SK-N-SH (cell line): ENCODE data around the gene RPS3A. TPM values are rescaled to one million over a fixed set of nuclear protein-coding genes. Genes with fewer than 3 reads are reported as not detected.

Experiments used
- CTCF ChIA-PET: fragments of 300-600, 350-600 bp; formaldehyde crosslinking; extraction: SDS; loops from one replicate; lab custom pipeline; 2021; lab: Yijun Ruan, JAX
- POLR2A ChIA-PET: fragments of 350-600 bp; sonication (Branson Sonifier 250); formaldehyde crosslinking; extraction: SDS; loops from one replicate; lab custom pipeline; 2020; ENCODE audit warnings: antibody characterized with exemption, inconsistent platforms; lab: Yijun Ruan, JAX
- DNase-seq: peaks from one replicate; pipeline ENCODE4 v3.0.0; 2012
- H2AFZ ChIP-seq: fragments of 200-600 bp; sonication (generic); 2 replicates; pipeline ENCODE4 v1.8.1; 2016; ENCODE audit warnings: antibody characterized with exemption, mild to moderate bottlenecking, low read depth
- H3F3A ChIP-seq: fragments of 200-600 bp; sonication (generic); replicated peaks from 2 replicates; pipeline ENCODE3; 2016; ENCODE audit warnings: antibody characterized with exemption, mild to moderate bottlenecking; ENCODE audit not compliant: insufficient read depth
- H3K27ac ChIP-seq, 2 experiments: fragments of 200-500 bp in 1 of 2; fragments of 200-600 bp in 1 of 2; sonication (Bioruptor generic) in 1 of 2; sonication (generic), shearing (Covaris generic) in 1 of 2; 2 replicates each; pipeline versions ENCODE4 v1.5.1 to v1.6.1; 2014 to 2016; ENCODE audit warnings: low read depth in 2 of 2, inconsistent platforms in 1 of 2, low read length in 1 of 2, mild to moderate bottlenecking in 1 of 2, mixed read lengths in 1 of 2
- H3K27me3 ChIP-seq: fragments of 200-600 bp; sonication (generic), shearing (Covaris generic); 2 replicates; pipeline ENCODE4 v1.6.1; 2016; ENCODE audit warnings: mixed run types; ENCODE audit not compliant: insufficient read depth
- H3K36me3 ChIP-seq, 2 experiments: fragments of 200-500 bp in 1 of 2; fragments of 200-600 bp in 1 of 2; sonication (Bioruptor generic) in 1 of 2; sonication (generic) in 1 of 2; replicated peaks in 1 of 2; 2 replicates each; pipeline versions ENCODE3 to v1.5.1; 2014 to 2016; ENCODE audit warnings: low read length in 1 of 2, mild to moderate bottlenecking in 1 of 2; ENCODE audit not compliant: insufficient read depth in 2 of 2, control insufficient read depth in 1 of 2
- H3K4me1 ChIP-seq, 2 experiments: fragments of 200-500 bp in 1 of 2; fragments of 200-600 bp in 1 of 2; sonication (Bioruptor generic) in 1 of 2; sonication (generic), shearing (Covaris generic) in 1 of 2; 2 replicates each; pipeline versions ENCODE4 v1.5.1 to v1.6.1; 2014 to 2016; ENCODE audit warnings: low read depth in 1 of 2, low read length in 1 of 2, mixed run types in 1 of 2; ENCODE audit not compliant: insufficient read depth in 2 of 2, control insufficient read depth in 1 of 2
- H3K4me2 ChIP-seq: fragments of 200-600 bp; sonication (generic), shearing (Covaris generic); 2 replicates; pipeline ENCODE4 v1.6.1; 2017; ENCODE audit warnings: mixed run types
- H3K4me3 ChIP-seq, 2 experiments: fragments of 200-500 bp in 1 of 2; fragments of 200-600 bp in 1 of 2; sonication (Bioruptor generic) in 1 of 2; sonication (generic), shearing (Covaris generic) in 1 of 2; 2 replicates each; pipeline versions ENCODE4 v1.5.1 to v1.8.1; 2014 to 2016; ENCODE audit warnings: low read depth in 2 of 2, inconsistent platforms in 1 of 2, low read length in 1 of 2, mild to moderate bottlenecking in 1 of 2, mixed read lengths in 1 of 2, moderate library complexity in 1 of 2
- H3K79me2 ChIP-seq: fragments of 200-600 bp; sonication (generic); 2 replicates; pipeline ENCODE4 v1.8.1; 2017; ENCODE audit warnings: mild to moderate bottlenecking; ENCODE audit not compliant: insufficient read depth
- H3K9ac ChIP-seq: fragments of 200-600 bp; sonication (generic); 2 replicates; pipeline ENCODE4 v1.6.1; 2017; ENCODE audit warnings: mixed run types
- H3K9me2 ChIP-seq: fragments of 200-600 bp; sonication (generic); 2 replicates; pipeline ENCODE4 v1.6.1; 2017; ENCODE audit warnings: mixed run types
- H3K9me3 ChIP-seq: fragments of 200-600 bp; sonication (generic); 2 replicates; pipeline ENCODE4 v1.6.1; 2017; ENCODE audit warnings: mixed run types, mild to moderate bottlenecking, moderate library complexity
- H4K20me1 ChIP-seq: fragments of 200-600 bp; sonication (generic); 2 replicates; pipeline ENCODE4 v1.6.1; 2017; ENCODE audit warnings: mild to moderate bottlenecking, mixed run types; ENCODE audit not compliant: insufficient read depth
- ELF1 ChIP-seq: IDR thresholded peaks from 2 replicates; pipeline ENCODE4 v1.4.0; 2012
- EZH2phosphoT487 ChIP-seq: fragments of 200-600 bp; sonication (generic); IDR thresholded peaks from 2 replicates; pipeline ENCODE4 v1.6.1; 2017; ENCODE audit warnings: low read depth, mixed run types, mild to moderate bottlenecking, antibody characterized with exemption, moderate library complexity, borderline replicate concordance
- GABPA ChIP-seq: IDR thresholded peaks from 2 replicates; pipeline ENCODE4 v1.4.0; 2012; ENCODE audit warnings: low read depth, mild to moderate bottlenecking
- JUND ChIP-seq: IDR thresholded peaks from 2 replicates; pipeline ENCODE4 v1.4.0; 2012
- MEF2A ChIP-seq: IDR thresholded peaks from 2 replicates; pipeline ENCODE4 v1.4.0; 2012; ENCODE audit warnings: low read depth, borderline replicate concordance
- NFIC ChIP-seq: IDR thresholded peaks from 2 replicates; pipeline ENCODE4 v1.4.0; 2012; ENCODE audit warnings: borderline replicate concordance
- RAD21 ChIP-seq: IDR thresholded peaks from 2 replicates; pipeline ENCODE4 v1.6.1; 2012; ENCODE audit warnings: mild to moderate bottlenecking, low read length
- RFX5 ChIP-seq: IDR thresholded peaks from 2 replicates; pipeline ENCODE4 v1.6.1; 2012; ENCODE audit warnings: mild to moderate bottlenecking, improper control_type of control experiment, low read length
- TAF1 ChIP-seq: IDR thresholded peaks from 2 replicates; pipeline ENCODE4 v1.6.1; 2012; ENCODE audit warnings: low read depth, mild to moderate bottlenecking, low read length, moderate library complexity, borderline replicate concordance
- WGBS: methylation state at CpG from one replicate; pipeline ENCODE4 v1.1.6; 2017; ENCODE audit warnings: low lambda C conversion rate; 5-methylcytosine and 5-hydroxymethylcytosine counted together
- polyA plus RNA-seq, 3 experiments: library from polyadenylated mRNA; depleted of rRNA; stranded (reverse); fragments of >200 nt; gene quantifications; 2 replicates each; pipeline ENCODE4 v1.2.3, GENCODE V29; 2012
- TF ChIP-seq, protein P1 (sequence below): fragments of 150-350 bp; IDR thresholded peaks from 2 replicates; pipeline ENCODE4 v1.6.1; 2017; ENCODE audit warnings: antibody characterized with exemption, low read length, low read depth, borderline replicate concordance
- TF ChIP-seq, protein P2 (sequence below): IDR thresholded peaks from 2 replicates; pipeline ENCODE4 v1.4.0; 2012; ENCODE audit warnings: low read depth, borderline replicate concordance
- TF ChIP-seq, protein P3 (sequence below): IDR thresholded peaks from 2 replicates; pipeline ENCODE4 v1.4.0; 2012; ENCODE audit warnings: low read depth, borderline replicate concordance
- TF ChIP-seq, protein P4 (sequence below): fragments of 200-600 bp; sonication (generic); IDR thresholded peaks from 2 replicates; pipeline ENCODE4 v1.6.1; 2017; ENCODE audit warnings: antibody characterized with exemption, mild to moderate bottlenecking, moderate library complexity

The RPS3A gene
- polyA plus RNA-seq, 1 of the 3 experiments (the other 2 are of a cell fraction), result 2,161 TPM

DNA sequence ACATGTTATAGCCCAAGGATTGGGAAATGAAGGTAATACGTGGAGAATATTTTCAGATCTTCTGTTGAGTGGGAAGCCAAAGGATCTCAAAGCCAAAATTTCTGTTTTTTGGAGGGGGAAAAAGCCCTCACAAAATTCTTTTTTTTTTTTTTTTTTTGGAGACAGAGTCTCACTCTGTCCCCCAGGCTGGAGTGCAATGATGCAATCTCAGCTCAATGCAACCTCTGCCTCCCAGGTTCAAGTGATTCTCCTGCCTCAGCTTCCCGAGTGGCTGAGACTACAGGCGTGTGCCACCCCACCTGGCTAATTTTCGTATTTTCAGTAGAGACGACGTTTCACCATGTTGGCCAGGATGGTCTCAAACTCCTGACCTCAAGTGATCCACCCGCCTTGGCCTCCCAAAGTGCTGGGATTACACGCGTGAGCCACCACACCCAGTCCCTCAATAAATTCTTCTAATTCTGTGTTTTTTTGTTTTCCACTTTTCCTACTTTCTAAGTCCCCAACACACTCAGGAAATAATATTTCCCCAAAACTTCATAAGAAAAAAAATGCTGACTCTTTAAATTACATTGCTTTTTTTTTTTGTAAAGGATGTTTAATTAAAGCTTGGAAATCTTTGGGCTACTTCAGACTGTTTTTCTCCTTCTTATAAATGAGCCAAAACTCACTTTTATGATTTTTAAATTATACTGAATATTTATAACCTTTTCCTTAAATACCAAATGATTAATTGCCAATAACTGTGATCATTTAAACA is 51.6 kb downstream of the RPS3A start:
- ChIA-PET POLR2A (no interaction called here), CTCF (interaction anchor here (0.8 kb wide), 1 partner anchor 1234 kb away, joined by 4 read pairs; no protein-coding TSS in a partner anchor)
- no peak for TF ChIP-seq TAF1
- TF ChIP-seq EZH2phosphoT487, result no peak
- TF ChIP-seq, protein P1, sequence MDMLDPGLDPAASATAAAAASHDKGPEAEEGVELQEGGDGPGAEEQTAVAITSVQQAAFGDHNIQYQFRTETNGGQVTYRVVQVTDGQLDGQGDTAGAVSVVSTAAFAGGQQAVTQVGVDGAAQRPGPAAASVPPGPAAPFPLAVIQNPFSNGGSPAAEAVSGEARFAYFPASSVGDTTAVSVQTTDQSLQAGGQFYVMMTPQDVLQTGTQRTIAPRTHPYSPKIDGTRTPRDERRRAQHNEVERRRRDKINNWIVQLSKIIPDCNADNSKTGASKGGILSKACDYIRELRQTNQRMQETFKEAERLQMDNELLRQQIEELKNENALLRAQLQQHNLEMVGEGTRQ, result no peak
- TF ChIP-seq ELF1, result no peak
- TF ChIP-seq NFIC, result no peak
- no peak for TF ChIP-seq GABPA
- no peak for TF ChIP-seq RAD21
- TF ChIP-seq, protein P2, sequence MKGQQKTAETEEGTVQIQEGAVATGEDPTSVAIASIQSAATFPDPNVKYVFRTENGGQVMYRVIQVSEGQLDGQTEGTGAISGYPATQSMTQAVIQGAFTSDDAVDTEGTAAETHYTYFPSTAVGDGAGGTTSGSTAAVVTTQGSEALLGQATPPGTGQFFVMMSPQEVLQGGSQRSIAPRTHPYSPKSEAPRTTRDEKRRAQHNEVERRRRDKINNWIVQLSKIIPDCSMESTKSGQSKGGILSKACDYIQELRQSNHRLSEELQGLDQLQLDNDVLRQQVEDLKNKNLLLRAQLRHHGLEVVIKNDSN, result no peak
- no peak for TF ChIP-seq MEF2A
- TF ChIP-seq, protein P3, sequence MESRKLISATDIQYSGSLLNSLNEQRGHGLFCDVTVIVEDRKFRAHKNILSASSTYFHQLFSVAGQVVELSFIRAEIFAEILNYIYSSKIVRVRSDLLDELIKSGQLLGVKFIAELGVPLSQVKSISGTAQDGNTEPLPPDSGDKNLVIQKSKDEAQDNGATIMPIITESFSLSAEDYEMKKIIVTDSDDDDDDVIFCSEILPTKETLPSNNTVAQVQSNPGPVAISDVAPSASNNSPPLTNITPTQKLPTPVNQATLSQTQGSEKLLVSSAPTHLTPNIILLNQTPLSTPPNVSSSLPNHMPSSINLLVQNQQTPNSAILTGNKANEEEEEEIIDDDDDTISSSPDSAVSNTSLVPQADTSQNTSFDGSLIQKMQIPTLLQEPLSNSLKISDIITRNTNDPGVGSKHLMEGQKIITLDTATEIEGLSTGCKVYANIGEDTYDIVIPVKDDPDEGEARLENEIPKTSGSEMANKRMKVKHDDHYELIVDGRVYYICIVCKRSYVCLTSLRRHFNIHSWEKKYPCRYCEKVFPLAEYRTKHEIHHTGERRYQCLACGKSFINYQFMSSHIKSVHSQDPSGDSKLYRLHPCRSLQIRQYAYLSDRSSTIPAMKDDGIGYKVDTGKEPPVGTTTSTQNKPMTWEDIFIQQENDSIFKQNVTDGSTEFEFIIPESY, result no peak
- TF ChIP-seq RFX5, result no peak
- TF ChIP-seq, protein P4, sequence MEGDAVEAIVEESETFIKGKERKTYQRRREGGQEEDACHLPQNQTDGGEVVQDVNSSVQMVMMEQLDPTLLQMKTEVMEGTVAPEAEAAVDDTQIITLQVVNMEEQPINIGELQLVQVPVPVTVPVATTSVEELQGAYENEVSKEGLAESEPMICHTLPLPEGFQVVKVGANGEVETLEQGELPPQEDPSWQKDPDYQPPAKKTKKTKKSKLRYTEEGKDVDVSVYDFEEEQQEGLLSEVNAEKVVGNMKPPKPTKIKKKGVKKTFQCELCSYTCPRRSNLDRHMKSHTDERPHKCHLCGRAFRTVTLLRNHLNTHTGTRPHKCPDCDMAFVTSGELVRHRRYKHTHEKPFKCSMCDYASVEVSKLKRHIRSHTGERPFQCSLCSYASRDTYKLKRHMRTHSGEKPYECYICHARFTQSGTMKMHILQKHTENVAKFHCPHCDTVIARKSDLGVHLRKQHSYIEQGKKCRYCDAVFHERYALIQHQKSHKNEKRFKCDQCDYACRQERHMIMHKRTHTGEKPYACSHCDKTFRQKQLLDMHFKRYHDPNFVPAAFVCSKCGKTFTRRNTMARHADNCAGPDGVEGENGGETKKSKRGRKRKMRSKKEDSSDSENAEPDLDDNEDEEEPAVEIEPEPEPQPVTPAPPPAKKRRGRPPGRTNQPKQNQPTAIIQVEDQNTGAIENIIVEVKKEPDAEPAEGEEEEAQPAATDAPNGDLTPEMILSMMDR, result no peak
- TF ChIP-seq JUND, result no peak
- no peak overlapping the region for H3K4me2 ChIP-seq
- no peaks in the 10 kb centered on the region for H3K9me3 ChIP-seq
- H3K4me1 ChIP-seq, result no peaks in the 10 kb centered on the region
- no peak overlapping the region for H3K4me3 ChIP-seq
- H3K36me3 ChIP-seq, result peaks cover 5 to 24% of the 10 kb centered on the region in 2 experiments
- WGBS, result 95% methylated on average over 9 of the region's 9 CpGs
- no peaks in the 10 kb centered on the region for H3F3A ChIP-seq
- no peaks in the 10 kb centered on the region for H3K9me2 ChIP-seq
- H2AFZ ChIP-seq, result no peak overlapping the region
- no peaks in the 10 kb centered on the region for H4K20me1 ChIP-seq
- H3K9ac ChIP-seq, result no peak overlapping the region
- H3K27ac ChIP-seq, result no peak overlapping the region
- DNase-seq, result no peak
- H3K79me2 ChIP-seq, result no peaks in the 10 kb centered on the region
- no peaks in the 10 kb centered on the region for H3K27me3 ChIP-seq
